GM12878 (cell line): ENCODE measurements around the gene C15orf39. TPM values are rescaled to one million over a fixed set of nuclear protein-coding genes. Genes with fewer than 3 reads are reported as not detected.

Source experiments
- CBFB ChIP-seq: IDR thresholded peaks from 2 replicates; pipeline ENCODE4 v1.6.1; 2016; ENCODE audit warnings: antibody characterized with exemption, low read depth
- HSF1 ChIP-seq: fragments of 150-350 bp; IDR thresholded peaks from 2 replicates; pipeline ENCODE4 v1.6.1; 2014; ENCODE audit warnings: mild to moderate bottlenecking, low read depth, low read length
- RBBP5 ChIP-seq: fragments of 200-600 bp; sonication (generic); conservative IDR thresholded peaks from 2 replicates; pipeline ENCODE4 v1.6.1; 2016
- SP1 ChIP-seq: IDR thresholded peaks from one replicate; pipeline ENCODE4 v1.6.1; 2011; ENCODE audit warnings: low read depth, low read length
- TCF3 ChIP-seq: IDR thresholded peaks from 2 replicates; pipeline ENCODE4 v1.6.1; 2012; ENCODE audit warnings: low read depth, mild to moderate bottlenecking, low read length, borderline replicate concordance; ENCODE audit not compliant: insufficient read depth
- ZNF274 ChIP-seq: IDR thresholded peaks from one replicate; pipeline ENCODE4 v1.8.0; 2011; ENCODE audit not compliant: insufficient read length, insufficient read depth
- ZNF592 ChIP-seq: fragments of 450-650 bp; IDR thresholded peaks from 2 replicates; pipeline ENCODE4 v1.6.1; 2017; ENCODE audit warnings: mild to moderate bottlenecking, moderate library complexity
- polyA plus RNA-seq, 11 experiments: library from polyadenylated mRNA; depleted of rRNA in 4 of 11; unstranded in 6 of 11; stranded (reverse) in 5 of 11; fragments of >200 nt; fragmentation: Nextera tagmentation in 4 of 11; fragmentation: Illumina TruSeq in 1 of 11; extraction: Ambion mirVana in 4 of 11; extraction: Trizol in 1 of 11; gene quantifications; 1 replicate in 1 of 11; 2 replicates in 10 of 11; pipeline versions ENCODE4 v1.2.1 to v1.2.3, GENCODE V29; 2011 to 2016; ENCODE audit warnings: inconsistent platforms in 2 of 11, missing spikeins in 2 of 11, low read depth in 1 of 11
- total RNA-seq, 4 experiments: library from RNA; depleted of rRNA in 3 of 4; stranded (reverse); fragments of >200 nt in 3 of 4; fragmentation: Illumina TruSeq in 1 of 4; extraction: Trizol in 1 of 4; gene quantifications; 2 replicates each; pipeline versions ENCODE4 v1.2.1 to v1.2.3, GENCODE V29; 2013 to 2021
- TF ChIP-seq, protein P1 (sequence below): fragments of 150-350 bp; IDR thresholded peaks from 2 replicates; pipeline ENCODE4 v1.6.1; 2016; ENCODE audit warnings: low read depth, low read length
- TF ChIP-seq, protein P2 (sequence below): fragments of 450-650 bp; formaldehyde crosslinking; IDR thresholded peaks from 2 replicates; pipeline ENCODE4 v1.4.0; 2022; ENCODE audit warnings: mild to moderate bottlenecking, moderate library complexity
- TF ChIP-seq, protein P3 (sequence below): fragments of 450-650 bp; IDR thresholded peaks from 2 replicates; pipeline ENCODE4 v1.6.1; 2017; ENCODE audit warnings: mild to moderate bottlenecking
- TF ChIP-seq, protein P4 (sequence below), 3 experiments: IDR thresholded peaks in 2 of 3; conservative IDR thresholded peaks in 1 of 3; 2 replicates each; pipeline ENCODE4 v1.5.1; 2011; ENCODE audit warnings: low read depth in 3 of 3, low read length in 3 of 3, mild to moderate bottlenecking in 3 of 3, control low read depth in 2 of 3, moderate library complexity in 2 of 3, inconsistent platforms in 1 of 3, mixed read lengths in 1 of 3; ENCODE audit not compliant: control insufficient read depth in 2 of 3, insufficient read depth in 1 of 3; ENCODE audit errors: extremely low read depth in 1 of 3

C15orf39 gene
- total and polyA plus RNA-seq, 10 of the 15 experiments (the other 5 are each of a cell fraction or from before 2014, with no cell fraction given) = 2.3 to 139 (median 33.0) TPM

DNA sequence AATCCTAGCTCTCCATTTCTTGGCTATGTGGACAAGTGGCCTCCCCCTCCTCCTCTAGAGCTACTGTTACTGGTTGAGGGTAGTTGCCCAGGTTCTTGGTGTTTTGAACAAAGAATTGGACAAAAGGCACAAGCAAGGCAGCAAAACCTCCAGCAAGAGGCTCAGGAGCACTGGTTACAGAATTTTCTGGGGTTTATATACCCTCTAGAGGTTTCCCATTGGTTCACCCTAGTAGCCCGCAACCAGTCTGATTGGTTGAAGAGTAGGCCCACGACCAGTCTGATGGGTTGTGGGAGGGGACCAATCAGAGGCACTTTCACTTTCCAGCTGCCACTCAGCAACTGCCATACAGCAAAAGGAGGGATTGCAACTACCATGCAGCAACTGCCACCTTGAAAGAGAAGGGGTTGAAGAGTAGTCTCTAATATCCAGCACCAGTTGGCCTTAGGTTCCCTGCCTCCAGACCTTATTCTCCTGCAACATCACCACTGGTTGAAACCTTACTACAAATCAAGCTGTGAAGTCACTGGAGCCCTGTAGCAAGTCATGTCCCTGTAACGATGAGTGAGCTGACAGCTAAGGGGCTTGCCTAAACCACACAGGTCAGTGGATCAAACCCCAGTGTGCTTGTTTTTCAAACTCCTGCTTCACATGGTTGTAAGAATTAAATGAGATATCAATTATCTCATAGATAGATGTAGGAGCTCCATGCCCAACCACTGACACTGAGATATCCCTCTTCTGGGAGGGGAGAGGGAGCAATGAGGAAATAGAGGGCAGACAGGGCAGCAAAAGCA lies 2.9 kb upstream of the C15orf39 start (continued):
- TF ChIP-seq, protein P1, sequence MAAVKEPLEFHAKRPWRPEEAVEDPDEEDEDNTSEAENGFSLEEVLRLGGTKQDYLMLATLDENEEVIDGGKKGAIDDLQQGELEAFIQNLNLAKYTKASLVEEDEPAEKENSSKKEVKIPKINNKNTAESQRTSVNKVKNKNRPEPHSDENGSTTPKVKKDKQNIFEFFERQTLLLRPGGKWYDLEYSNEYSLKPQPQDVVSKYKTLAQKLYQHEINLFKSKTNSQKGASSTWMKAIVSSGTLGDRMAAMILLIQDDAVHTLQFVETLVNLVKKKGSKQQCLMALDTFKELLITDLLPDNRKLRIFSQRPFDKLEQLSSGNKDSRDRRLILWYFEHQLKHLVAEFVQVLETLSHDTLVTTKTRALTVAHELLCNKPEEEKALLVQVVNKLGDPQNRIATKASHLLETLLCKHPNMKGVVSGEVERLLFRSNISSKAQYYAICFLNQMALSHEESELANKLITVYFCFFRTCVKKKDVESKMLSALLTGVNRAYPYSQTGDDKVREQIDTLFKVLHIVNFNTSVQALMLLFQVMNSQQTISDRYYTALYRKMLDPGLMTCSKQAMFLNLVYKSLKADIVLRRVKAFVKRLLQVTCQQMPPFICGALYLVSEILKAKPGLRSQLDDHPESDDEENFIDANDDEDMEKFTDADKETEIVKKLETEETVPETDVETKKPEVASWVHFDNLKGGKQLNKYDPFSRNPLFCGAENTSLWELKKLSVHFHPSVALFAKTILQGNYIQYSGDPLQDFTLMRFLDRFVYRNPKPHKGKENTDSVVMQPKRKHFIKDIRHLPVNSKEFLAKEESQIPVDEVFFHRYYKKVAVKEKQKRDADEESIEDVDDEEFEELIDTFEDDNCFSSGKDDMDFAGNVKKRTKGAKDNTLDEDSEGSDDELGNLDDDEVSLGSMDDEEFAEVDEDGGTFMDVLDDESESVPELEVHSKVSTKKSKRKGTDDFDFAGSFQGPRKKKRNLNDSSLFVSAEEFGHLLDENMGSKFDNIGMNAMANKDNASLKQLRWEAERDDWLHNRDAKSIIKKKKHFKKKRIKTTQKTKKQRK = no peak
- TF ChIP-seq, protein P2, sequence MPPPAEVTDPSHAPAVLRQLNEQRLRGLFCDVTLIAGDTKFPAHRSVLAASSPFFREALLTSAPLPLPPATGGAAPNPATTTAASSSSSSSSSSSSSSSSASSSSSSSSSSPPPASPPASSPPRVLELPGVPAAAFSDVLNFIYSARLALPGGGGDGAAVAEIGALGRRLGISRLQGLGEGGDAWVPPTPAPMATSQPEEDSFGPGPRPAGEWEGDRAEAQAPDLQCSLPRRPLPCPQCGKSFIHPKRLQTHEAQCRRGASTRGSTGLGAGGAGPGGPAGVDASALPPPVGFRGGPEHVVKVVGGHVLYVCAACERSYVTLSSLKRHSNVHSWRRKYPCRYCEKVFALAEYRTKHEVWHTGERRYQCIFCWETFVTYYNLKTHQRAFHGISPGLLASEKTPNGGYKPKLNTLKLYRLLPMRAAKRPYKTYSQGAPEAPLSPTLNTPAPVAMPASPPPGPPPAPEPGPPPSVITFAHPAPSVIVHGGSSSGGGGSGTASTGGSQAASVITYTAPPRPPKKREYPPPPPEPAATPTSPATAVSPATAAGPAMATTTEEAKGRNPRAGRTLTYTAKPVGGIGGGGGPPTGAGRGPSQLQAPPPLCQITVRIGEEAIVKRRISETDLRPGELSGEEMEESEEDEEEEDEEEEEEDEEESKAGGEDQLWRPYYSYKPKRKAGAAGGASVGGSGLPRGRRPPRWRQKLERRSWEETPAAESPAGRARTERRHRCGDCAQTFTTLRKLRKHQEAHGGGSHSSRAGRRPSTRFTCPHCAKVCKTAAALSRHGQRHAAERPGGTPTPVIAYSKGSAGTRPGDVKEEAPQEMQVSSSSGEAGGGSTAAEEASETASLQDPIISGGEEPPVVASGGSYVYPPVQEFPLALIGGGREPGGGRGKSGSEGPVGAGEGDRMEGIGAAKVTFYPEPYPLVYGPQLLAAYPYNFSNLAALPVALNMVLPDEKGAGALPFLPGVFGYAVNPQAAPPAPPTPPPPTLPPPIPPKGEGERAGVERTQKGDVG (CRISPR knock-in tag) = no peak
- TF ChIP-seq CBFB = peak; percentile 73
- no peak for TF ChIP-seq TCF3
- no peak for TF ChIP-seq HSF1
- TF ChIP-seq, protein P3, sequence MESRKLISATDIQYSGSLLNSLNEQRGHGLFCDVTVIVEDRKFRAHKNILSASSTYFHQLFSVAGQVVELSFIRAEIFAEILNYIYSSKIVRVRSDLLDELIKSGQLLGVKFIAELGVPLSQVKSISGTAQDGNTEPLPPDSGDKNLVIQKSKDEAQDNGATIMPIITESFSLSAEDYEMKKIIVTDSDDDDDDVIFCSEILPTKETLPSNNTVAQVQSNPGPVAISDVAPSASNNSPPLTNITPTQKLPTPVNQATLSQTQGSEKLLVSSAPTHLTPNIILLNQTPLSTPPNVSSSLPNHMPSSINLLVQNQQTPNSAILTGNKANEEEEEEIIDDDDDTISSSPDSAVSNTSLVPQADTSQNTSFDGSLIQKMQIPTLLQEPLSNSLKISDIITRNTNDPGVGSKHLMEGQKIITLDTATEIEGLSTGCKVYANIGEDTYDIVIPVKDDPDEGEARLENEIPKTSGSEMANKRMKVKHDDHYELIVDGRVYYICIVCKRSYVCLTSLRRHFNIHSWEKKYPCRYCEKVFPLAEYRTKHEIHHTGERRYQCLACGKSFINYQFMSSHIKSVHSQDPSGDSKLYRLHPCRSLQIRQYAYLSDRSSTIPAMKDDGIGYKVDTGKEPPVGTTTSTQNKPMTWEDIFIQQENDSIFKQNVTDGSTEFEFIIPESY = no peak
- no peak for TF ChIP-seq ZNF592
- TF ChIP-seq, protein P4, sequence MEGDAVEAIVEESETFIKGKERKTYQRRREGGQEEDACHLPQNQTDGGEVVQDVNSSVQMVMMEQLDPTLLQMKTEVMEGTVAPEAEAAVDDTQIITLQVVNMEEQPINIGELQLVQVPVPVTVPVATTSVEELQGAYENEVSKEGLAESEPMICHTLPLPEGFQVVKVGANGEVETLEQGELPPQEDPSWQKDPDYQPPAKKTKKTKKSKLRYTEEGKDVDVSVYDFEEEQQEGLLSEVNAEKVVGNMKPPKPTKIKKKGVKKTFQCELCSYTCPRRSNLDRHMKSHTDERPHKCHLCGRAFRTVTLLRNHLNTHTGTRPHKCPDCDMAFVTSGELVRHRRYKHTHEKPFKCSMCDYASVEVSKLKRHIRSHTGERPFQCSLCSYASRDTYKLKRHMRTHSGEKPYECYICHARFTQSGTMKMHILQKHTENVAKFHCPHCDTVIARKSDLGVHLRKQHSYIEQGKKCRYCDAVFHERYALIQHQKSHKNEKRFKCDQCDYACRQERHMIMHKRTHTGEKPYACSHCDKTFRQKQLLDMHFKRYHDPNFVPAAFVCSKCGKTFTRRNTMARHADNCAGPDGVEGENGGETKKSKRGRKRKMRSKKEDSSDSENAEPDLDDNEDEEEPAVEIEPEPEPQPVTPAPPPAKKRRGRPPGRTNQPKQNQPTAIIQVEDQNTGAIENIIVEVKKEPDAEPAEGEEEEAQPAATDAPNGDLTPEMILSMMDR (IDR thresholded peaks at IDR 0.05 in 2 of 3, conservative IDR thresholded peaks at IDR 0.05 in 1 of 3; ENCODE audit: control insufficient read depth in 2 of 3, extremely low read depth in 1 of 3, insufficient read depth in 1 of 3, low read depth in 3 of 3, low read length in 3 of 3) = no peak
- TF ChIP-seq ZNF274 = no peak
- TF ChIP-seq RBBP5 = no peak
- peak; percentile 87 for TF ChIP-seq SP1
